ENCODE measurements around the gene WFS1. TPM values are rescaled to one million over a fixed set of nuclear protein-coding genes. Genes with fewer than 3 reads are reported as not detected.

Gene WFS1
- polyA plus RNA-seq, 4 donors: 4.1 to 35.1 (median 12.2) TPM

DNA sequence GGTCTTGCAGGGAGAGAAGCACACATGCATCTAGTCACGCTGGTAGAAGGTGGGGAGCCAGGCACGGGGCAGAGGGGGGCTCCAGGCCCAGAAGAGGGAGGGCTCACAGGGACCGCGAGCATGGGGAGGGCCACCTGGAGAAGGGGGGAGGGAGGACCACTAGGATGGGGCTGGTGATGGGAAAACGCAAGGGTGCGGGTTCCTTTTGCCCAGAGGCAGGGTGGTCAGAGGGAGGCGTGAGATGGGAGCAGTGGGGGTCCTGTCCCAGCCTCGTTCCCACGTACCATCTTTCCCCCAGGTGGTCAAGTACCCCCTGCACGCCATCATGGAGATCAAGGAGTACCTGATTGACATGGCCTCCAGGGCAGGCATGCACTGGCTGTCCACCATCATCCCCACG lies 30.7 kb downstream of the WFS1 start:
- H3K36me3 ChIP-seq (ENCODE audit: control insufficient read depth in 3 of 3, insufficient read depth in 2 of 3, low read depth in 1 of 3, low read length in 3 of 3): peaks cover 0 to 81% (median 7%) of the 10 kb centered on the region in 3 donors
- FAIRE-seq: no peak

GRCh38 chr4:6301051-6301731 lies 31.5 kb downstream of the WFS1 start:
- Histone ChIP-seq H3K36me3 (ENCODE audit: control insufficient read depth in 3 of 3, insufficient read depth in 2 of 3, low read depth in 1 of 3, low read length in 3 of 3) (peaks cover 0 to 75% (median 7%) of the 10 kb centered on the region in 3 donors), H3K27me3 (ENCODE audit: control insufficient read depth in 3 of 3, insufficient read depth in 3 of 3, low read length in 3 of 3) (no peaks in the 10 kb centered on the region), H3K4me3 (ENCODE audit: low read depth in 1 of 3, low read length in 3 of 3) (no peak overlapping the region), H3K4me1 (ENCODE audit: control insufficient read depth in 3 of 3, insufficient read depth in 2 of 3, low read depth in 1 of 3, low read length in 2 of 3) (no peaks in the 10 kb centered on the region), H3K9me3 (ENCODE audit: control insufficient read depth in 2 of 2, insufficient read depth in 1 of 2, low read depth in 1 of 2, low read length in 1 of 2) (no peaks in the 10 kb centered on the region), H3K27ac (ENCODE audit: low read depth in 1 of 3, low read length in 2 of 3) (no peak overlapping the region)
- WGBS, 3 donors: 94 to 95% (median 95%) methylated on average over 35 of the region's 35 CpGs
- no peak for DNase-seq
- FAIRE-seq: no peak

More for the DNA sequence above, 30.7 kb downstream of the WFS1 start:
- WGBS, 3 donors: 88 to 92% (median 91%) methylated on average over 11 of the region's 11 CpGs
- Histone ChIP-seq H3K4me3 (ENCODE audit: low read depth in 1 of 3, low read length in 3 of 3) (no peak overlapping the region), H3K27me3 (ENCODE audit: control insufficient read depth in 3 of 3, insufficient read depth in 3 of 3, low read length in 3 of 3) (no peaks in the 10 kb centered on the region), H3K4me1 (ENCODE audit: control insufficient read depth in 3 of 3, insufficient read depth in 2 of 3, low read depth in 1 of 3, low read length in 2 of 3) (no peaks in the 10 kb centered on the region), H3K9me3 (ENCODE audit: control insufficient read depth in 2 of 2, insufficient read depth in 1 of 2, low read depth in 1 of 2, low read length in 1 of 2) (no peaks in the 10 kb centered on the region), H3K27ac (ENCODE audit: low read depth in 1 of 3, low read length in 2 of 3) (no peak overlapping the region)
- DNase-seq: no peak

DNA sequence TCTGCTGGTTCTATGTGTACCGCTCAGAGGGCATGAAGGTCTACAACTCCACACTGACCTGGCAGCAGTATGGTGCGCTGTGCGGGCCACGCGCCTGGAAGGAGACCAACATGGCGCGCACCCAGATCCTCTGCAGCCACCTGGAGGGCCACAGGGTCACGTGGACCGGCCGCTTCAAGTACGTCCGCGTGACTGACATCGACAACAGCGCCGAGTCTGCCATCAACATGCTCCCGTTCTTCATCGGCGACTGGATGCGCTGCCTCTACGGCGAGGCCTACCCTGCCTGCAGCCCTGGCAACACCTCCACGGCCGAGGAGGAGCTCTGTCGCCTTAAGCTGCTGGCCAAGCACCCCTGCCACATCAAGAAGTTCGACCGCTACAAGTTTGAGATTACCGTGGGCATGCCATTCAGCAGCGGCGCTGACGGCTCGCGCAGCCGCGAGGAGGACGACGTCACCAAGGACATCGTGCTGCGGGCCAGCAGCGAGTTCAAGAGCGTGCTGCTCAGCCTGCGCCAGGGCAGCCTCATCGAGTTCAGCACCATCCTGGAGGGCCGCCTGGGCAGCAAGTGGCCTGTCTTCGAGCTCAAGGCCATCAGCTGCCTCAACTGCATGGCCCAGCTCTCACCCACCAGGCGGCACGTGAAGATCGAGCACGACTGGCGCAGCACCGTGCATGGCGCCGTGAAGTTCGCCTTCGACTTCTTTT lies 32.2 kb downstream of the WFS1 start:
- no peaks in the 10 kb centered on the region for H3K27me3 ChIP-seq (ENCODE audit: control insufficient read depth in 3 of 3, insufficient read depth in 3 of 3, low read length in 3 of 3)
- no peak overlapping the region for H3K27ac ChIP-seq (ENCODE audit: low read depth in 1 of 3, low read length in 2 of 3)
- no peaks in the 10 kb centered on the region for H3K9me3 ChIP-seq (ENCODE audit: control insufficient read depth in 2 of 2, insufficient read depth in 1 of 2, low read depth in 1 of 2, low read length in 1 of 2)
- peaks cover 0 to 70% (median 3%) of the 10 kb centered on the region in 3 donors for H3K36me3 ChIP-seq (ENCODE audit: control insufficient read depth in 3 of 3, insufficient read depth in 2 of 3, low read depth in 1 of 3, low read length in 3 of 3)
- WGBS, 3 donors: 97 to 98% (median 97%) methylated on average over 55 of the region's 55 CpGs
- DNase-seq (no peak), FAIRE-seq (no peak)
- H3K4me3 ChIP-seq (ENCODE audit: low read depth in 1 of 3, low read length in 3 of 3): no peak overlapping the region
- no peaks in the 10 kb centered on the region for H3K4me1 ChIP-seq (ENCODE audit: control insufficient read depth in 3 of 3, insufficient read depth in 2 of 3, low read depth in 1 of 3, low read length in 2 of 3)

GRCh38 chr4:6302869-6303268 lies 33.2 kb downstream of the WFS1 start:
- H3K9me3 ChIP-seq (ENCODE audit: control insufficient read depth in 2 of 2, insufficient read depth in 1 of 2, low read depth in 1 of 2, low read length in 1 of 2): no peaks in the 10 kb centered on the region
- H3K4me1 ChIP-seq (ENCODE audit: control insufficient read depth in 3 of 3, insufficient read depth in 2 of 3, low read depth in 1 of 3, low read length in 2 of 3): no peaks in the 10 kb centered on the region
- H3K27me3 ChIP-seq (ENCODE audit: control insufficient read depth in 3 of 3, insufficient read depth in 3 of 3, low read length in 3 of 3): no peaks in the 10 kb centered on the region
- no peak overlapping the region for H3K27ac ChIP-seq (ENCODE audit: low read depth in 1 of 3, low read length in 2 of 3)
- H3K4me3 ChIP-seq (ENCODE audit: low read depth in 1 of 3, low read length in 3 of 3): no peak overlapping the region
- H3K36me3 ChIP-seq (ENCODE audit: control insufficient read depth in 3 of 3, insufficient read depth in 2 of 3, low read depth in 1 of 3, low read length in 3 of 3): peaks cover 0 to 66% (median 3%) of the 10 kb centered on the region in 3 donors
- FAIRE-seq: no peak
- DNase-seq: no peak
- WGBS, 3 donors: 79 to 87% (median 86%) methylated on average over 6 of the region's 6 CpGs

DNA sequence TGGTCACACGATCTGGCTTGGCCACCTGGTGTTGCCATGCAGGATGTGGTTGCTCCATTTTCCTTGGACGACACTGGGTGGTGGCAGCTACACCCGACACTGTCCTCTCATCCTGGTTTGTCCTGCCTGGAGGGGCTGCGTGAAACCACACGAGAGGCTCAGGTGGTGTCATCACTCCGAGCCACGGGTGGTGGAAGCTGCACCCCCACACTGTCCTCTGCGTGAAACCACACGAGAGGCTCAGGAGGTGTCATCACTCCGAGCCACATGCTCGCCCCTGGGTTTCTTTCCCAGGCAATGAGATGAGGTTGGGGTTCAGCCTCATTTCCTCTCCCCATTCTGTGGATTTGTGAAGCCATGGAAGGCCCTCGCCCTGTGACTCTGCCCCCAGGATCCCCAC lies 34.3 kb downstream of the WFS1 start:
- no peak overlapping the region for H3K27ac ChIP-seq (ENCODE audit: low read depth in 1 of 3, low read length in 2 of 3)
- WGBS, 3 donors: 79 to 94% (median 85%) methylated on average over 12 of the region's 12 CpGs
- DNase-seq (no peak), FAIRE-seq (no peak)
- H3K4me3 ChIP-seq (ENCODE audit: low read depth in 1 of 3, low read length in 3 of 3): no peak overlapping the region
- peaks cover 0 to 58% (median 3%) of the 10 kb centered on the region in 3 donors for H3K36me3 ChIP-seq (ENCODE audit: control insufficient read depth in 3 of 3, insufficient read depth in 2 of 3, low read depth in 1 of 3, low read length in 3 of 3)
- peaks cover 0 to 4% of the 10 kb centered on the region in 2 donors for H3K9me3 ChIP-seq (ENCODE audit: control insufficient read depth in 2 of 2, insufficient read depth in 1 of 2, low read depth in 1 of 2, low read length in 1 of 2)
- H3K27me3 ChIP-seq (ENCODE audit: control insufficient read depth in 3 of 3, insufficient read depth in 3 of 3, low read length in 3 of 3): peaks cover 0 to 3% (median 0%) of the 10 kb centered on the region in 3 donors
- no peaks in the 10 kb centered on the region for H3K4me1 ChIP-seq (ENCODE audit: control insufficient read depth in 3 of 3, insufficient read depth in 2 of 3, low read depth in 1 of 3, low read length in 2 of 3)

DNA sequence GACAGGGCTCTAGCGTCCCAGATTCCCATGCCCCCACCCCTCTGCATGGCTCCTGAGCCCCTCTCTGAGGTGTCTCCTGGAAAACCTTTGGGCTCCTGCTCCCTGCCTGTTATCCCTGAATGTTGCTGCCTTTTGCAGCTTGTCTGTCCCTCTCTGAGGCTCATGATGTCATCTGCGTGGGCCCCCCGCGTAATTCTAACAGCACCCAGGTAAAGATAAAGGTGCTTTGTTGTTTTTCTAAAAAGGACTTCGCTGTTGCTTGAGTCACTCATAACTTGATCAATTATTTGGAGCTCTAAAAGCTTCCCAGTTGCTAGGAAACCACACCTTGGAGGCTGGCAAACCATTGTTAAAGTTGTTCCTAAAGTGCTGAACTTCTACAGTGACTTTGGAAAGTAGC lies 36.6 kb downstream of the WFS1 start:
- peaks cover 0 to 4% of the 10 kb centered on the region in 2 donors for H3K9me3 ChIP-seq (ENCODE audit: control insufficient read depth in 2 of 2, insufficient read depth in 1 of 2, low read depth in 1 of 2, low read length in 1 of 2)
- peaks cover 0 to 10% (median 2%) of the 10 kb centered on the region in 3 donors for H3K27me3 ChIP-seq (ENCODE audit: control insufficient read depth in 3 of 3, insufficient read depth in 3 of 3, low read length in 3 of 3)
- 53 to 68% (median 62%) methylated on average over 5 of the region's 5 CpGs for WGBS, 3 donors
- no peak for FAIRE-seq
- no peak overlapping the region for H3K4me3 ChIP-seq (ENCODE audit: low read depth in 1 of 3, low read length in 3 of 3)
- H3K27ac ChIP-seq (ENCODE audit: low read depth in 1 of 3, low read length in 2 of 3): no peak overlapping the region
- H3K4me1 ChIP-seq (ENCODE audit: control insufficient read depth in 3 of 3, insufficient read depth in 2 of 3, low read depth in 1 of 3, low read length in 2 of 3): no peaks in the 10 kb centered on the region
- peaks cover 0 to 41% (median 0%) of the 10 kb centered on the region in 3 donors for H3K36me3 ChIP-seq (ENCODE audit: control insufficient read depth in 3 of 3, insufficient read depth in 2 of 3, low read depth in 1 of 3, low read length in 3 of 3)
- DNase-seq: no peak

- Histone ChIP-seq H3K9me3 (ENCODE audit: control insufficient read depth in 2 of 2, insufficient read depth in 1 of 2, low read depth in 1 of 2, low read length in 1 of 2) (peaks cover 0 to 4% of the 10 kb centered on the region in 2 donors), H3K4me1 (ENCODE audit: control insufficient read depth in 3 of 3, insufficient read depth in 2 of 3, low read depth in 1 of 3, low read length in 2 of 3) (no peaks in the 10 kb centered on the region), H3K27ac (ENCODE audit: low read depth in 1 of 3, low read length in 2 of 3) (no peak overlapping the region), H3K4me3 (ENCODE audit: low read depth in 1 of 3, low read length in 3 of 3) (no peak overlapping the region), H3K27me3 (ENCODE audit: control insufficient read depth in 3 of 3, insufficient read depth in 3 of 3, low read length in 3 of 3) (peaks cover 0 to 10% (median 2%) of the 10 kb centered on the region in 3 donors), H3K36me3 (ENCODE audit: control insufficient read depth in 3 of 3, insufficient read depth in 2 of 3, low read depth in 1 of 3, low read length in 3 of 3) (peaks cover 0 to 32% (median 0%) of the 10 kb centered on the region in 3 donors)
- DNase-seq: no peak
- FAIRE-seq: no peak
- 69 to 85% (median 80%) methylated on average over 12 of the region's 12 CpGs for WGBS, 3 donors
Measured at GRCh38 chr4:6307230-6307629, 37.6 kb downstream of the WFS1 start.

DNA sequence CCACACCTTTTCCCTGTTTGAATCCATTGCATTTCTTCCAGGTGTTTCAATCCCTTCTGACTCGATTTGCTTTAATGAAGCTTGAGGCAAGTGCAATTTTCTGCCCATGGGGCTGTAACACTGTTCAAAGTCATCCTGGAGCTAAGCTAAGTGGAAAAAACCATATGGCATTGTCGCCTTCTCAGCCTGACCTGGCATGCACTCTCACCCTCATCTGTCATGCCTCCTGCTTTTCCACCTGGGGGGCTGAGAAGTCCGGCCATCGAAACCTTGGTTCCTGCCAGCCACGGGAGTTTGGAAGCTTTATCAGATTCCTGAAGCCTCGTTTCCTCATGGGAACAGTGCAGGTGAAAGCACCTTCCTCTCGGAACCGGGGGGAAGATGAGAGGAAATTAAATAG lies 38.2 kb downstream of the WFS1 start:
- H3K27ac ChIP-seq (ENCODE audit: low read depth in 1 of 3, low read length in 2 of 3): no peak overlapping the region
- WGBS, 3 donors: 72 to 80% (median 73%) methylated on average over 8 of the region's 8 CpGs
- peaks cover 0 to 4% of the 10 kb centered on the region in 2 donors for H3K9me3 ChIP-seq (ENCODE audit: control insufficient read depth in 2 of 2, insufficient read depth in 1 of 2, low read depth in 1 of 2, low read length in 1 of 2)
- H3K27me3 ChIP-seq (ENCODE audit: control insufficient read depth in 3 of 3, insufficient read depth in 3 of 3, low read length in 3 of 3): peaks cover 0 to 10% (median 2%) of the 10 kb centered on the region in 3 donors
- no peak overlapping the region for H3K4me3 ChIP-seq (ENCODE audit: low read depth in 1 of 3, low read length in 3 of 3)
- H3K4me1 ChIP-seq (ENCODE audit: control insufficient read depth in 3 of 3, insufficient read depth in 2 of 3, low read depth in 1 of 3, low read length in 2 of 3): no peaks in the 10 kb centered on the region
- DNase-seq: no peak
- FAIRE-seq: no peak
- peaks cover 0 to 25% (median 0%) of the 10 kb centered on the region in 3 donors for H3K36me3 ChIP-seq (ENCODE audit: control insufficient read depth in 3 of 3, insufficient read depth in 2 of 3, low read depth in 1 of 3, low read length in 3 of 3)

Measured in small intestine (tissue), 7 donors.